NCI-H2171 treated with DMSO at 0.1 percent for 48 hours (cell line): ENCODE data around the gene TACR2.
A peak's percentile ranks its signal among the peaks of the same experiment; 100 is the strongest.

Source experiments
- DNase-seq: peaks from one replicate; lab custom pipeline; 2025; lab: John Stamatoyannopoulos, UW

The TACR2 gene

GRCh38 chr10:69419096-69419743 lies 2.5 kb upstream of the TACR2 start:
- no peak for DNase-seq

- DNase-seq = no peak
Measured at GRCh38 chr10:69418052-69418752, 1.5 kb upstream of the TACR2 start.

GRCh38 chr10:69417542-69417941 lies 824 bp upstream of the TACR2 start:
- no peak for DNase-seq

- no peak for DNase-seq
Measured at GRCh38 chr10:69415951-69416350, 767 bp downstream of the TACR2 start.

GRCh38 chr10:69415049-69415448 lies 1.7 kb downstream of the TACR2 start:
- DNase-seq = no peak

- DNase-seq = no peak
Measured at GRCh38 chr10:69414036-69415018, 2.4 kb downstream of the TACR2 start.

- peak; percentile 88 for DNase-seq
Measured at GRCh38 chr10:69413221-69413865, 3.4 kb downstream of the TACR2 start.

- DNase-seq = no peak
Measured at GRCh38 chr10:69412232-69412790, 4.4 kb downstream of the TACR2 start.

- DNase-seq = no peak
Measured at GRCh38 chr10:69411476-69411875, 5.2 kb downstream of the TACR2 start.

GRCh38 chr10:69410487-69410886 lies 6.2 kb downstream of the TACR2 start:
- DNase-seq = no peak

- DNase-seq = no peak
Measured at GRCh38 chr10:69409968-69410367, 6.8 kb downstream of the TACR2 start.

- no peak for DNase-seq
Measured at GRCh38 chr10:69409176-69409495, 7.6 kb downstream of the TACR2 start.

- peak; percentile 76 for DNase-seq
Measured at GRCh38 chr10:69408318-69409175, 8.2 kb downstream of the TACR2 start.

GRCh38 chr10:69407621-69408301 lies 9.0 kb downstream of the TACR2 start:
- peak; percentile 26 for DNase-seq

- no peak for DNase-seq
Measured at GRCh38 chr10:69406816-69407580, 9.7 kb downstream of the TACR2 start.

GRCh38 chr10:69406302-69406811 lies 10.4 kb downstream of the TACR2 start:
- DNase-seq = no peak

- no peak for DNase-seq
Measured at GRCh38 chr10:69405221-69405620, 11.5 kb downstream of the TACR2 start.

GRCh38 chr10:69404786-69405185 lies 11.9 kb downstream of the TACR2 start:
- DNase-seq = no peak

GRCh38 chr10:69403519-69403918 lies 13.2 kb downstream of the TACR2 start:
- DNase-seq = no peak
